Measurements from ENCODE around the gene LMO1. TPM values are rescaled to one million over a fixed set of nuclear protein-coding genes. Genes with fewer than 3 reads are reported as not detected.
A peak's percentile ranks its signal among the peaks of the same experiment; 100 is the strongest.

Gene LMO1
- polyA plus RNA-seq, 1 of the 3 experiments (the other 2 are of a cell fraction), result 0.12 TPM

DNA sequence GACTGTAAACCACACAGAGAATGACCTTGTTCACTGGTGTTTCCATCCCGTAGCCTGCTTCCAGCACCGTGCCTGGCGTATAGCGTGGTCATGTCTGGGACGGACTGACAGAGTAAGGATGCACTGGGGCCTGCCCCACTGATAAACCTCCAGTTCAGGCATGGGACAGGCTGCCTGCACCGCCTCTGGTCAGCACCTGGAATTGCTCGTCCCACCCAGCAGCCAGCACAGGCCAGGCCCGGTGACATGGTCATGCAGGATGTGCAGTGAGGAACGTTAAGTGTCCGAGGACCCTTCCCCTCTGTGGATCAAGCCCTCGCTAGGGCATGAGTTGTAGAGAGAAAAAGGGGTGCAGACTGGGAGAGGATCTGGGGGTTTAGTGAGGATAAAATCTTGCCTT lies 44.8 kb downstream of the LMO1 start:
- H3F3A ChIP-seq (replicated peaks; ENCODE audit: insufficient read depth), result no peaks in the 10 kb centered on the region
- no peaks in the 10 kb centered on the region for H3K79me2 ChIP-seq (ENCODE audit: insufficient read depth)
- POLR2A ChIA-PET, result interaction anchor here (1.3 kb wide), 1 partner anchor 12 kb away, joined by 3 read pairs; no protein-coding TSS in a partner anchor
- H3K4me1 ChIP-seq (ENCODE audit: control insufficient read depth in 1 of 2, insufficient read depth in 2 of 2, low read depth in 1 of 2, low read length in 1 of 2), result peaks cover 0 to 25% of the 10 kb centered on the region in 2 experiments; a peak in 1 of 4 replicates
- TF ChIP-seq CHD2 (IDR thresholded peaks at IDR 0.05; ENCODE audit: low read length, partially characterized antibody) (no peak), SIN3A (IDR thresholded peaks at IDR 0.05; ENCODE audit: borderline replicate concordance, low read depth, low read length) (no peak), EP300 (IDR thresholded peaks at IDR 0.05; ENCODE audit: borderline replicate concordance in 1 of 2, low read depth in 1 of 2, low read length in 1 of 2) (no peak), CTCF (IDR thresholded peaks at IDR 0.05) (no peak), SMC3 (IDR thresholded peaks at IDR 0.05; ENCODE audit: low read depth, low read length) (no peak), ELF1 (IDR thresholded peaks at IDR 0.05) (no peak), USF1 (IDR thresholded peaks at IDR 0.05; ENCODE audit: borderline replicate concordance, low read depth) (no peak)
- CTCF ChIA-PET, result interaction anchor here (1.0 to 19.6 kb wide), 16 partner anchors 10 to 386 kb away, joined by 3 to 604 read pairs (median 4); partner anchors contain the start of gene LMO1
- H3K36me3 ChIP-seq (replicated peaks in 1 of 2; ENCODE audit: control insufficient read depth in 1 of 2, insufficient read depth in 2 of 2, low read length in 1 of 2), result no peaks in the 10 kb centered on the region
- WGBS (ENCODE audit: low lambda C conversion rate), result 67% methylated on average over 11 of the region's 11 CpGs
- no peaks in the 10 kb centered on the region; the same call in 1 of the 2 replicates for H3K27me3 ChIP-seq (ENCODE audit: insufficient read depth)
- no peak overlapping the region for H2AFZ ChIP-seq (ENCODE audit: low read depth)
- H3K9me2 ChIP-seq, result no peaks in the 10 kb centered on the region
- H3K9me3 ChIP-seq, result no peaks in the 10 kb centered on the region
- H3K27ac ChIP-seq (ENCODE audit: low read depth in 2 of 2, low read length in 1 of 2), result peak overlapping the region in 1 of 2 experiments; percentile 30; a peak in 1 of 4 replicates
- no peak for DNase-seq
- H3K9ac ChIP-seq, result no peak overlapping the region
- H3K4me2 ChIP-seq, result no peak overlapping the region
- no peak overlapping the region for H3K4me3 ChIP-seq (ENCODE audit: low read depth in 2 of 2, low read length in 1 of 2)
- no peaks in the 10 kb centered on the region for H4K20me1 ChIP-seq (ENCODE audit: insufficient read depth)

DNA sequence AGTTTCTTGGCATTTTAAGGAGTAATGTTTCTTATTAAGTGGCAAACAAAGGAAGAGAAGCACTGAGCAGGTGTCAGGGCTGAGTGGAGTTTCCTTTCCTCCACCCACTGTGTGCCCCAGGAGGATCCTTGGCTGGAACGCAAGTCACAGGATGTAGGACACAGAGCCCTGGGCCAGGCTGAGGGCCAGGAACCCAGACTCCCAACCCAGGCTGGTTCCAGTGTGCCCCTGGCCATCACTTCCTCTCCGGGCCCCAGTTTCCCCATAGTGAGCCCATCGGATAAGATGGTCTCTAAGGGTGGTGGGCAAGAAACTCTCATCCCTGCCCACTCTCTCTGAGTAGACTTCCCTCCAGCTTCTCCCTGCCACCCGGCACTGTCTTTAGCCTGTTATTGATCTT lies 45.3 kb downstream of the LMO1 start:
- WGBS (ENCODE audit: low lambda C conversion rate), result 63% methylated on average over 2 of the region's 4 CpGs
- no peak for TF ChIP-seq RAD21 (IDR thresholded peaks at IDR 0.05; ENCODE audit: low read length)
- no peak for TF ChIP-seq FOSL2 (IDR thresholded peaks at IDR 0.05; ENCODE audit: borderline replicate concordance, low read depth)
- TF ChIP-seq EP300 (IDR thresholded peaks at IDR 0.05; ENCODE audit: borderline replicate concordance in 1 of 2, low read depth in 1 of 2, low read length in 1 of 2), result no peak
- TF ChIP-seq EZH2phosphoT487 (IDR thresholded peaks at IDR 0.05; ENCODE audit: borderline replicate concordance, low read depth), result no peak
- CTCF ChIA-PET, result interaction anchor here (1.2 to 19.6 kb wide), 6 partner anchors 11 to 140 kb away, joined by 3 to 604 read pairs (median 10); partner anchors contain the start of gene LMO1
- Histone ChIP-seq H2AFZ (ENCODE audit: low read depth) (no peak overlapping the region), H3K4me1 (ENCODE audit: control insufficient read depth in 1 of 2, insufficient read depth in 2 of 2, low read depth in 1 of 2, low read length in 1 of 2) (peaks cover 0 to 20% of the 10 kb centered on the region in 2 experiments; a peak in 1 of 4 replicates), H3K27ac (ENCODE audit: low read depth in 2 of 2, low read length in 1 of 2) (no peak overlapping the region), H3K4me2 (no peak overlapping the region), H3K9ac (no peak overlapping the region), H4K20me1 (ENCODE audit: insufficient read depth) (no peaks in the 10 kb centered on the region), H3K4me3 (ENCODE audit: low read depth in 2 of 2, low read length in 1 of 2) (no peak overlapping the region), H3K36me3 (replicated peaks in 1 of 2; ENCODE audit: control insufficient read depth in 1 of 2, insufficient read depth in 2 of 2, low read length in 1 of 2) (no peaks in the 10 kb centered on the region), H3K9me2 (no peaks in the 10 kb centered on the region), H3K27me3 (ENCODE audit: insufficient read depth) (no peaks in the 10 kb centered on the region; the same call in 1 of the 2 replicates), H3F3A (replicated peaks; ENCODE audit: insufficient read depth) (no peaks in the 10 kb centered on the region), H3K9me3 (no peaks in the 10 kb centered on the region), H3K79me2 (ENCODE audit: insufficient read depth) (no peaks in the 10 kb centered on the region)
- POLR2A ChIA-PET, result interaction anchor here (1.3 kb wide), 1 partner anchor 12 kb away, joined by 3 read pairs; no protein-coding TSS in a partner anchor
- no peak for DNase-seq
